Measurements from ENCODE around the gene XPO6. TPM values are rescaled to one million over a fixed set of nuclear protein-coding genes. Genes with fewer than 3 reads are reported as not detected.

Gene XPO6
- polyA plus RNA-seq, 1 donor (not counting 4 experiments of a cell fraction or from before 2014, with no cell fraction given), result 127 TPM

- Histone ChIP-seq H3K9me1 (ENCODE audit: control insufficient read depth, extremely low read depth, insufficient read depth, low read length) (no peaks in the 10 kb centered on the region), H3K27me3 (ENCODE audit: control insufficient read depth, extremely low read depth, insufficient read depth, low read length) (no peaks in the 10 kb centered on the region), H3K4me2 (ENCODE audit: control insufficient read depth, extremely low read depth, insufficient read depth, low read depth, low read length) (no peak overlapping the region), H3K4me1 (ENCODE audit: control insufficient read depth, extremely low read depth, insufficient read depth, low read length) (no peaks in the 10 kb centered on the region), H3K4me3 (ENCODE audit: control insufficient read depth in 2 of 3, extremely low read depth in 1 of 3, insufficient read depth in 2 of 3, low read depth in 1 of 3, low read length in 3 of 3) (no peak overlapping the region), H3K36me3 (ENCODE audit: control insufficient read depth in 2 of 2, extremely low read depth in 1 of 2, insufficient read depth in 2 of 2, low read length in 2 of 2) (no peaks in the 10 kb centered on the region), H2AFZ (ENCODE audit: control insufficient read depth, low read length) (no peak overlapping the region), H4K20me1 (ENCODE audit: control insufficient read depth, extremely low read depth, insufficient read depth, low read length) (no peaks in the 10 kb centered on the region), H3K79me2 (ENCODE audit: control insufficient read depth, insufficient read depth, low read length) (no peaks in the 10 kb centered on the region), H3K9me3 (ENCODE audit: control insufficient read depth, low read depth, low read length) (no peaks in the 10 kb centered on the region), H3K27ac (ENCODE audit: control insufficient read depth, insufficient read depth, low read length) (no peak overlapping the region), H3K9ac (ENCODE audit: control insufficient read depth, extremely low read depth, insufficient read depth, low read length) (no peak overlapping the region)
- TF ChIP-seq EZH2 (IDR thresholded peaks at IDR 0.05; ENCODE audit: low read length) (no peak), CTCF (optimal IDR thresholded peaks at IDR 0.05 in 1 of 3, IDR thresholded peaks at IDR 0.05 in 1 of 3, conservative IDR thresholded peaks at IDR 0.05 in 1 of 3; ENCODE audit: extremely low read depth in 1 of 3, insufficient read depth in 2 of 3, low read length in 3 of 3) (no peak)
- dilution Hi-C loops (cut with MboI; ENCODE audit: extremely low pct_ligation_motif_present, low sequenced_read_pairs), result no loop called here
- FAIRE-seq (no peak), DNase-seq (ENCODE audit: low read depth, low spot score) (no peak)
Observed at GRCh38 chr16:28219282-28219681, 7.5 kb upstream of the XPO6 start.

- Histone ChIP-seq H3K27me3 (ENCODE audit: control insufficient read depth, extremely low read depth, insufficient read depth, low read length) (no peaks in the 10 kb centered on the region), H3K9me1 (ENCODE audit: control insufficient read depth, extremely low read depth, insufficient read depth, low read length) (no peaks in the 10 kb centered on the region), H3K36me3 (ENCODE audit: control insufficient read depth in 2 of 2, extremely low read depth in 1 of 2, insufficient read depth in 2 of 2, low read length in 2 of 2) (no peaks in the 10 kb centered on the region), H4K20me1 (ENCODE audit: control insufficient read depth, extremely low read depth, insufficient read depth, low read length) (no peaks in the 10 kb centered on the region), H3K79me2 (ENCODE audit: control insufficient read depth, insufficient read depth, low read length) (no peaks in the 10 kb centered on the region), H3K4me3 (ENCODE audit: control insufficient read depth in 2 of 3, extremely low read depth in 1 of 3, insufficient read depth in 2 of 3, low read depth in 1 of 3, low read length in 3 of 3) (no peak overlapping the region), H3K4me2 (ENCODE audit: control insufficient read depth, extremely low read depth, insufficient read depth, low read depth, low read length) (no peak overlapping the region), H3K9ac (ENCODE audit: control insufficient read depth, extremely low read depth, insufficient read depth, low read length) (no peak overlapping the region), H3K4me1 (ENCODE audit: control insufficient read depth, extremely low read depth, insufficient read depth, low read length) (no peaks in the 10 kb centered on the region), H3K27ac (ENCODE audit: control insufficient read depth, insufficient read depth, low read length) (no peak overlapping the region), H2AFZ (ENCODE audit: control insufficient read depth, low read length) (no peak overlapping the region), H3K9me3 (ENCODE audit: control insufficient read depth, low read depth, low read length) (no peaks in the 10 kb centered on the region)
- FAIRE-seq, result no peak
- no peak for DNase-seq (ENCODE audit: low read depth, low spot score)
- no peak for TF ChIP-seq EZH2 (IDR thresholded peaks at IDR 0.05; ENCODE audit: low read length)
- peak; percentile 58 to 78 (median 77) for TF ChIP-seq CTCF (optimal IDR thresholded peaks at IDR 0.05 in 1 of 3, IDR thresholded peaks at IDR 0.05 in 1 of 3, conservative IDR thresholded peaks at IDR 0.05 in 1 of 3; ENCODE audit: extremely low read depth in 1 of 3, insufficient read depth in 2 of 3, low read length in 3 of 3)
- dilution Hi-C loops (cut with MboI; ENCODE audit: extremely low pct_ligation_motif_present, low sequenced_read_pairs), result no loop called here
Observed at GRCh38 chr16:28218109-28218508, 6.3 kb upstream of the XPO6 start.
